ENCODE results near the gene C16orf78. TPM values are rescaled to one million over a fixed set of nuclear protein-coding genes. Genes with fewer than 3 reads are reported as not detected.

C16orf78 gene
- total RNA-seq, 2 donors from 2014 or later: not detected

GRCh38 chr16:49353680-49354079 is 19.9 kb upstream of the C16orf78 start:
- Mint-ChIP-seq H3K4me1 (peaks cover 9% of the 10 kb centered on the region), H3K4me3 (no peak overlapping the region), H3K36me3 (ENCODE audit: low read depth) (no peaks in the 10 kb centered on the region), H3K27ac (no peak overlapping the region), H3K27me3 (ENCODE audit: insufficient read depth) (peaks cover 9% of the 10 kb centered on the region), H3K9me3 (no peaks in the 10 kb centered on the region)
- no peak overlapping the region for H3K9ac ChIP-seq (ENCODE audit: extremely low read depth, low read length, poor library complexity, severe bottlenecking)
- no peaks in the 10 kb centered on the region for H3K9me3 ChIP-seq (ENCODE audit: control insufficient read depth, low read length)
- H3K4me3 ChIP-seq (ENCODE audit: low read length): no peak overlapping the region
- TF ChIP-seq CTCF (conservative IDR thresholded peaks at IDR 0.05): no peak
- no peaks in the 10 kb centered on the region for H3K36me3 ChIP-seq (ENCODE audit: control insufficient read depth, insufficient read depth, low read length)
- no peak for DNase-seq
- H3K4me1 ChIP-seq (ENCODE audit: control insufficient read depth, insufficient read depth, low read length): no peaks in the 10 kb centered on the region
- H3K27ac ChIP-seq (ENCODE audit: low read depth, low read length): no peak overlapping the region
- WGBS, 2 experiments (ENCODE audit: insufficient coverage in 1 of 2, insufficient read length in 1 of 2): 87 to 93% methylated on average over 5 of the region's 5 CpGs
- H3K27me3 ChIP-seq (ENCODE audit: control insufficient read depth, insufficient read depth, low read length, poor library complexity, severe bottlenecking): peaks cover 7% of the 10 kb centered on the region

- Histone ChIP-seq H3K36me3 (ENCODE audit: control insufficient read depth, insufficient read depth, low read length) (no peaks in the 10 kb centered on the region), H3K9me3 (ENCODE audit: control insufficient read depth, low read length) (no peaks in the 10 kb centered on the region), H3K4me1 (ENCODE audit: control insufficient read depth, insufficient read depth, low read length) (no peaks in the 10 kb centered on the region), H3K27ac (ENCODE audit: low read depth, low read length) (no peak overlapping the region), H3K9ac (ENCODE audit: extremely low read depth, low read length, poor library complexity, severe bottlenecking) (no peak overlapping the region), H3K27me3 (ENCODE audit: control insufficient read depth, insufficient read depth, low read length, poor library complexity, severe bottlenecking) (peaks cover 4% of the 10 kb centered on the region), H3K4me3 (ENCODE audit: low read length) (no peak overlapping the region)
- H3K27me3 Mint-ChIP-seq (ENCODE audit: insufficient read depth): peaks cover 5% of the 10 kb centered on the region
- H3K4me1 Mint-ChIP-seq: peaks cover 9% of the 10 kb centered on the region
- WGBS, 2 experiments (ENCODE audit: insufficient coverage in 1 of 2, insufficient read length in 1 of 2): 90 to 95% methylated on average over 5 to 6 of the region's 6 CpGs
- DNase-seq: no peak
- no peaks in the 10 kb centered on the region for H3K36me3 Mint-ChIP-seq (ENCODE audit: low read depth)
- no peaks in the 10 kb centered on the region for H3K9me3 Mint-ChIP-seq
- H3K27ac Mint-ChIP-seq: no peak overlapping the region
- no peak overlapping the region for H3K4me3 Mint-ChIP-seq
- no peak for TF ChIP-seq CTCF (conservative IDR thresholded peaks at IDR 0.05)
Observed at GRCh38 chr16:49354101-49354500, 19.5 kb upstream of the C16orf78 start.

GRCh38 chr16:49354991-49355390 is 18.6 kb upstream of the C16orf78 start:
- no peak for DNase-seq
- no peaks in the 10 kb centered on the region for H3K36me3 ChIP-seq (ENCODE audit: control insufficient read depth, insufficient read depth, low read length)
- WGBS, 2 experiments (ENCODE audit: insufficient coverage in 1 of 2, insufficient read length in 1 of 2): 93 to 100% methylated on average over 1 to 6 of the region's 6 CpGs

More at GRCh38 chr16:49354991-49355390, 18.6 kb upstream of the C16orf78 start:
- H3K9me3 ChIP-seq (ENCODE audit: control insufficient read depth, low read length): no peaks in the 10 kb centered on the region
- Mint-ChIP-seq H3K36me3 (ENCODE audit: low read depth) (no peaks in the 10 kb centered on the region), H3K27me3 (ENCODE audit: insufficient read depth) (peaks cover 4% of the 10 kb centered on the region), H3K27ac (no peak overlapping the region), H3K4me1 (peaks cover 9% of the 10 kb centered on the region), H3K4me3 (no peak overlapping the region), H3K9me3 (no peaks in the 10 kb centered on the region)
- no peak for TF ChIP-seq CTCF (conservative IDR thresholded peaks at IDR 0.05)
- no peaks in the 10 kb centered on the region for H3K27me3 ChIP-seq (ENCODE audit: control insufficient read depth, insufficient read depth, low read length, poor library complexity, severe bottlenecking)
- H3K4me3 ChIP-seq (ENCODE audit: low read length): no peak overlapping the region
- no peak overlapping the region for H3K27ac ChIP-seq (ENCODE audit: low read depth, low read length)
- no peak overlapping the region for H3K9ac ChIP-seq (ENCODE audit: extremely low read depth, low read length, poor library complexity, severe bottlenecking)
- H3K4me1 ChIP-seq (ENCODE audit: control insufficient read depth, insufficient read depth, low read length): no peaks in the 10 kb centered on the region
